ENCODE measurements around the gene ZDHHC14.
"Not testable (repeated sequence)": the region's sequence is repeated elsewhere in the genome, so short reads cannot be mapped to it uniquely, and the experiment has no call there.

Gene ZDHHC14

DNA sequence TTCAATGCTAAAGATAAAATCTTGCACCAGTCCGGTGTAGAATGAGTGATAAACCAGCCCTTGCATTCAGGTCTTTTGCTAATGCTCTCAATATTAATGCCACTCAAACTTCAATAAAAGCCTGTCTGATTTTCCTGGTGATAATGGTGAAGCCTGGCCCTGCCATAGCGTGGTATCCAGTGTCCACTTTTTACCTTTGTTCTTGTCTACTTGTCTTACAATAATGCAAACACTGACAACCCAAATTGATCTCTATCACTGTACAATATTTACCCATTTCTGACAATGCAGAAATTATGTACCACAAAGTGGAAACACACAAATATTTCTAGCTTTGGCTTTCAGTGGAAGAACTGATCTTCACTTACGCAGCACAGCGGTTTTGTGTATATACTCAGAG is 189.1 kb downstream of the ZDHHC14 start:
- H3K4me3 ChIP-seq (ENCODE audit: low read depth, low read length) = no peak overlapping the region
- no peak for DNase-seq (ENCODE audit: low read depth)
- TF ChIP-seq, protein P1, sequence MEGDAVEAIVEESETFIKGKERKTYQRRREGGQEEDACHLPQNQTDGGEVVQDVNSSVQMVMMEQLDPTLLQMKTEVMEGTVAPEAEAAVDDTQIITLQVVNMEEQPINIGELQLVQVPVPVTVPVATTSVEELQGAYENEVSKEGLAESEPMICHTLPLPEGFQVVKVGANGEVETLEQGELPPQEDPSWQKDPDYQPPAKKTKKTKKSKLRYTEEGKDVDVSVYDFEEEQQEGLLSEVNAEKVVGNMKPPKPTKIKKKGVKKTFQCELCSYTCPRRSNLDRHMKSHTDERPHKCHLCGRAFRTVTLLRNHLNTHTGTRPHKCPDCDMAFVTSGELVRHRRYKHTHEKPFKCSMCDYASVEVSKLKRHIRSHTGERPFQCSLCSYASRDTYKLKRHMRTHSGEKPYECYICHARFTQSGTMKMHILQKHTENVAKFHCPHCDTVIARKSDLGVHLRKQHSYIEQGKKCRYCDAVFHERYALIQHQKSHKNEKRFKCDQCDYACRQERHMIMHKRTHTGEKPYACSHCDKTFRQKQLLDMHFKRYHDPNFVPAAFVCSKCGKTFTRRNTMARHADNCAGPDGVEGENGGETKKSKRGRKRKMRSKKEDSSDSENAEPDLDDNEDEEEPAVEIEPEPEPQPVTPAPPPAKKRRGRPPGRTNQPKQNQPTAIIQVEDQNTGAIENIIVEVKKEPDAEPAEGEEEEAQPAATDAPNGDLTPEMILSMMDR (IDR thresholded peaks at IDR 0.05; ENCODE audit: low read depth, low read length) = no peak
- no peak for TF ChIP-seq POLR2A (IDR thresholded peaks at IDR 0.05; ENCODE audit: extremely low read depth, insufficient read length)
- TF ChIP-seq MAX (IDR thresholded peaks at IDR 0.05; ENCODE audit: low read depth, low read length) = no peak
- no peak for TF ChIP-seq MYC (IDR thresholded peaks at IDR 0.05; ENCODE audit: low read depth, low read length)

DNA sequence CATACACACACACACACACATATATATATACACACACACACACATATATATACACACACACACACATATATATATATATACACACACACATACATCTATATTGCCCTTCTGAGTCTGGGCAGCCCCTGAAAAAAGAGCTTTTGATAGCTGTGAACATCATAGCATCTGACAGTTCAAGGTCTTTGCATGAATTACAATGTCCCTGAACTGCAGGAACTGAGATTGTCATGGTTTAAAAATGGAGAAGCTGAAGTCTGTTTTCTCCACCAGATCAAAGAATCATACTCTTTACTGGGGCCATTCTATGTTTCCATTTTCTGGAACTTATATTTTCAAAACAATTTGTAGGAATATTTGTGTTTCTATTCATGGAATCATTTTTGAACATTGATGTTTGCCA is 189.8 kb downstream of the ZDHHC14 start:
- DNase-seq (ENCODE audit: low read depth) = no peak
- no peak for TF ChIP-seq POLR2A (IDR thresholded peaks at IDR 0.05; ENCODE audit: extremely low read depth, insufficient read length)
- no peak for TF ChIP-seq MYC (IDR thresholded peaks at IDR 0.05; ENCODE audit: low read depth, low read length)
- TF ChIP-seq, protein P1 (IDR thresholded peaks at IDR 0.05; ENCODE audit: low read depth, low read length) = no peak
- no peak for TF ChIP-seq MAX (IDR thresholded peaks at IDR 0.05; ENCODE audit: low read depth, low read length)
- no peak overlapping the region for H3K4me3 ChIP-seq (ENCODE audit: low read depth, low read length)

DNA sequence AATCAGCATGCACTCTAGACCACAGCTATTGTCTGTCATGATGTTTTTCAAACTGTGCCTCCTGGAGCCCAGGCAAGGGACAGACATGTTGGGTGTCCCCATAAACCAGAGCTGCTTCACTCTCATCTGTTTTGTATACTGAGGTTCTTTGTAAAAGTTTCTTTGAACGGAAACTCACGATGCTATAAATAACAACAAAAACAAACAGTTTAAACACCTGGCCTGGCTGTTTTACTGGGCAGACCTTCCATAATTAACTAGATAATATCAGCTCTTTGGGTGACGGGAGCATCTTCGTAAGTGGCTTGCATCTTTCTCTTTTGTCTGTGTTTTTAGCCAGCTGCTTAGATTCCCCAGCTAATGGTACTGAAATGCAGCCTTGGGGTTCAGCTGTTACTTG is 190.3 kb downstream of the ZDHHC14 start:
- no peak for DNase-seq (ENCODE audit: low read depth)
- no peak overlapping the region for H3K4me3 ChIP-seq (ENCODE audit: low read depth, low read length)
- TF ChIP-seq MYC (IDR thresholded peaks at IDR 0.05; ENCODE audit: low read depth, low read length) = no peak
- TF ChIP-seq MAX (IDR thresholded peaks at IDR 0.05; ENCODE audit: low read depth, low read length) = no peak
- TF ChIP-seq, protein P1 (IDR thresholded peaks at IDR 0.05; ENCODE audit: low read depth, low read length) = no peak
- no peak for TF ChIP-seq POLR2A (IDR thresholded peaks at IDR 0.05; ENCODE audit: extremely low read depth, insufficient read length)

DNA sequence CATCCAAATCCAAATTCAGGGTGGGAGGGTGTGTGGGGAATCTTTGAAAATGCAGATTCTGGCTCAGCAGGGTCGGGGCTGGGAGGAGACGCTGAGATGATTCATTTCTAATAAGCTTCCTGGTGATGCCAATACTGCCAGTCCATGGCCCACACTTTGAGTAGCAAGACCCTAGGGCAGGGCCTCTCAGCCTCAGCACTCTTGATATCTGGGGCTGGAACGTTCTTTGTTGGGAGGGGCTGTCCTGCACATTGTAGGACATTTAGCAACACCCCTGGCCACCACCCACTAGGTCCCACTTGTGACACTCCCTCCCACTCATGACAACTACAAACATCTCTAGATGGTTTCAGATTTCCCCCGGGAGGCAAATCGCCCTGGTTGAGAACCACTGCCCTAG is 191.0 kb downstream of the ZDHHC14 start:
- no peak for DNase-seq (ENCODE audit: low read depth)
- TF ChIP-seq, protein P1 (IDR thresholded peaks at IDR 0.05; ENCODE audit: low read depth, low read length) = no peak
- no peak for TF ChIP-seq MAX (IDR thresholded peaks at IDR 0.05; ENCODE audit: low read depth, low read length)

GRCh38 chr6:157574851-157575424 is 193.9 kb downstream of the ZDHHC14 start:
- no peak overlapping the region for H3K4me3 ChIP-seq (ENCODE audit: low read depth, low read length)
- TF ChIP-seq MYC (IDR thresholded peaks at IDR 0.05; ENCODE audit: low read depth, low read length) = no peak
- DNase-seq (ENCODE audit: low read depth) = no peak

More for the DNA sequence above, 191.0 kb downstream of the ZDHHC14 start:
- no peak overlapping the region for H3K4me3 ChIP-seq (ENCODE audit: low read depth, low read length)

DNA sequence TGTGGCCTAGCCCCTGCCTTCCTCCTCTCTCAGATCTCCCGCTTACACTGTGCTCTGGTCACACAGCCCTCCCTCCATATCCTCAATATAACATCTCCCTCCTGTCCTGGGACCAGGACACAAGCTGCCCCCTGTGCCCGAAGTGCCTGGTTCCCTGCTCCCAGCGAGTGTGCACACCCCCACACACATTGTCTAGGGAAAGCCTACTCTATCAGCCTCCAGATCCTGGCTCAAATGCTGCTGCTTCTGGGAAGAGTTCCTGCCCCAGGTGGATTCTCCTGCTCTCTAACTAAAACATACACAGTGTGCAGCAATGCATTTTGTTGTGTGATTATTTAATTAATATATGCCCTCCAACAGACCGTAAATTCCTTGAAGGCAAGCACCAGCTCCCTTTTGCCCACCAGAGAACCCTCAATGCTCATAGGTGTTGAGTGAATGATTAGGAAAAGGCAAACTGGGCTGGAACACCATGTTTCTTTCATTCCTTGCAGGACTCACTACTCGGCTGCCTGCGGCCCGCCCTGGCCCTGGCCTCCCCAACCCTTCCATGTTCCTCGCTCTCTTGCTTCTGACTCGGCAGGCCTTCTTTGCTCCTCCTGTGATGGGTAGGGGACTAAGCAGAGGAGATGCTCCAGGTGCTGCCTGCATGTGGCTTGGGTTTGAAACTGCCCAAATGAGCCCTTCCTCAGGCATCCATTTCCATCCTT is 194.6 kb downstream of the ZDHHC14 start:
- DNase-seq (ENCODE audit: low read depth) = no peak
- TF ChIP-seq, protein P1 (IDR thresholded peaks at IDR 0.05; ENCODE audit: low read depth, low read length) = no peak
- TF ChIP-seq MYC (IDR thresholded peaks at IDR 0.05; ENCODE audit: low read depth, low read length) (no peak), POLR2A (IDR thresholded peaks at IDR 0.05; ENCODE audit: extremely low read depth, insufficient read length) (no peak), MAX (IDR thresholded peaks at IDR 0.05; ENCODE audit: low read depth, low read length) (no peak)
- no peak overlapping the region for H3K4me3 ChIP-seq (ENCODE audit: low read depth, low read length)

- DNase-seq (ENCODE audit: low read depth); H3K4me3 ChIP-seq (ENCODE audit: low read depth, low read length): not testable (repeated sequence)
Observed at GRCh38 chr6:157576991-157577390, 196.0 kb downstream of the ZDHHC14 start.

GRCh38 chr6:157578527-157578926 is 197.5 kb downstream of the ZDHHC14 start:
- not testable (repeated sequence) for DNase-seq (ENCODE audit: low read depth); H3K4me3 ChIP-seq (ENCODE audit: low read depth, low read length)

All from NB4 (cell line).